GM21528 (cell line): ENCODE measurements around the gene ATAD5.
A peak's percentile ranks its signal among the peaks of the same experiment; 100 is the strongest.
"Not testable (repeated sequence)": the region's sequence is repeated elsewhere in the genome, so short reads cannot be mapped to it uniquely, and the experiment has no call there.

ENCODE experiments used
- ATAC-seq: cut with Tn5 transposase; IDR thresholded peaks from one replicate; pipeline ENCODE4 v1.9.1; 2021; ENCODE audit warnings: mild to moderate bottlenecking, moderate library complexity; ENCODE audit not compliant: unreplicated experiment, low FRiP score

The ATAD5 gene

DNA sequence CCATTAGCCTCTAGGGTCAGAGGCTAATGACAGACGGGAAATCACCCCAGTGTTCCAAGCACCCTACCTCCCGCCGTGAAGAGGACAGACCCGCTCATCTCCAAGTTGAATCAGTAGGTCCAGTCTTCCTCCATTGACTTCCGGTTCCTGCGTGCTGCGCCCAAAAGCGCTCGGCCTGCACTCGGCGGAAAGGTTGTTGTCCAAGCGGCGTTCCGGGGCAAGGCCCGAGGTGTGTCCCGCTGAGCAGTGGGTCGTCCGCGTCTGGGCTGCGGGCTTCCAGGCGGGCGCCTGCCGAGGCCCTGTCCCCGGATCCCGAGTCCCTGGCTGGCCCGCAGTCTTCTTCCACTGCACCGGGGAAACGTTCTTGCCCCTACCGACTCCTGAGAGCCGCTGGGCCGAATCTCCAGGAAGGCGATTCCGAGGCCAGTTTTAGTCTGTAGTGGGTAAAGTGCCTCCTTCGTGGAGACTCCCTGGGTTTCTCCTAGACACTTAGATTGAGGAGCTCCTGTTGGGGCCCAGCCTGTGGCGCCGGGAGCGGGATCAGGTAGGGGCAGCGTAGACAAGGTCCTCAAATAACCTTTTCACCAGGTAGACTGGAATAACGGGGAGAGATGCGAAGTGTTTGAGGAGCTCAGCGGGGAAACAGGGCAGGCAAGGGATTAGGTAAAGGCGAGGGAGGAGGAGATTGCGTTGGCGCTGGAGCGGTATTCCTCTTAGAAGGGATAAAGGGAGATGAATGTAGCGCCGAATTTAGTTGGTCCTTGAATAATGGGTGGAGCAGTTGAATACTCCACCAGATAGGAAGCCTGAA, 74.5 kb downstream of the ATAD5 start, which contains the start of gene TEFM:
TEFM (minus strand) TSS at position 138 of the 811 bp plus-strand sequence; CDS start at position 98, 40 bp downstream.
- ATAC-seq, result peak; percentile 79

GRCh38 chr17:30908717-30909420, 77.1 kb downstream of the ATAD5 start:
- no peak for ATAC-seq

- ATAC-seq, result not testable (repeated sequence)
Observed at GRCh38 chr17:30910151-30910550, 78.4 kb downstream of the ATAD5 start.

GRCh38 chr17:30913955-30914354, 82.2 kb downstream of the ATAD5 start:
- no peak for ATAC-seq

DNA sequence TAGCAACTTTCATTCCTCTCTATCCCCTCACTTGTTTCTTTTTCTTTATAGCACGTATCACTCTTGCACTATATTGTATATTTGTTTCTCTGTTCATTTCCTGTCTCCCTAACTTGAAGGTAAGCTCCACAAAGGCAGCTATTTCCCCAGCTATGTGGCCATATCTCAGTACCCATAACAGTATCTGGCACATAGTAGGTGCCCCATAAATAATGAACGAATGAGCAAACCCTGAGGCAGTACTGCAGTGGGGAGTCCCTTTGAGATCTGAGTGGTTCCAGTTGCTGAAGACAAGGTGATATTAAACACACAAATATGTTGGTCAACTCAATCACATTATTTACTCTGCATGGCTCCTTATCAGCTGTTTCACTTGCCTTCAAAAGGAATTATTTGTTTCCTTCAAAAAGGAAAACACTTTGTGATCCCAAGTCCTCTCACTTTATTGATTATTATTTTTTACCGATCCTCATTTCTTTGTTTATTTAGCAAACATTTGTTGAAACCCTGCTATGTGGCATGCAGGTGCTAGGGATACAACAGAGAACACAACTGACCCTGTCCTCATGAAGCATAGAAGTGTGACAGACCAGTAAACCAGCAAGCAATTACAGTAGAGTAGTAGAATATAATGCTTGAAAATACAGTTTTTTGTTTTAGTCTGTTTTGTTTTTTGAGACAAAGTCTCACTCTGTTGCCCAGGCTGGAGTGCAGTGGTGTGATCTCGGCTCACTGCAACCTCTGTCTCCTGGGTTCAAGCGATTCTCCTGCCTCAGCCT, 84.3 kb downstream of the ATAD5 start:
- ATAC-seq, result no peak

GRCh38 chr17:30917050-30917449, 85.3 kb downstream of the ATAD5 start:
- no peak for ATAC-seq

- no peak for ATAC-seq
Observed at GRCh38 chr17:30920282-30920681, 88.5 kb downstream of the ATAD5 start.

- ATAC-seq, result no peak
Observed at GRCh38 chr17:30920683-30921543, 89.1 kb downstream of the ATAD5 start.

DNA sequence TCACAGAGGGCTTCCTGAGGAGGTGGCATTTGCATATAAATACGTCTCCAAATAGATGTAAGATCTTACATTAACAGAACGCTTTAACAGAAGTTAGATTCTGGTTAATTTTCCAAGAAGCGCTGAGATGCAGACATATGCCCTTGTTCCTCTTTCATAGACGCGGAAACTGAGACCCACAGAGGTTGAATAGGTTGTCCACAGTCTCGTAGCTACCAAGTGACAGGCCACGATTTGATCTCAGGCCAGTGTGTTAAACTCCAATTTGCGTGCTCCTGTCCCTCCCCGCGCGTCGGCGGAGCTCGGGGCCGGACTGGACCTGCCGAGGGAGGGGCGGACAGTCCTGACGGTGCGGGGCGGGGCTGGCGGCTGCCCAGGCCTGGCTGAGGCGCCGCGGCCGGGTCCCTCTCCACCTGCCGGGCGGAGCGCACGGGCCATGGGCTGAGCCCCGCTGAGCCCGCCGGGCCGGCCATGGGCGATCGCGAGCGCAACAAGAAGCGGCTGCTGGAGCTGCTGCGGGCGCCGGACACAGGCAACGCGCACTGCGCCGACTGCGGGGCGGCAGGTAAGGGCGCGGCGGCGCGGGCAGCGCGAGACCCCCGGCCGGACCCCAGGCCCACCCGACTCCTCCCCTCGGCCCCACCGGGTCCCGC, 89.9 kb downstream of the ATAD5 start, which contains the start of gene ADAP2:
ADAP2 (plus strand) TSS at position 402 of the 653 bp plus-strand sequence; CDS start at position 472, 70 bp downstream.
- no peak for ATAC-seq

GRCh38 chr17:30922235-30923030, 90.7 kb downstream of the ATAD5 start:
- no peak for ATAC-seq

DNA sequence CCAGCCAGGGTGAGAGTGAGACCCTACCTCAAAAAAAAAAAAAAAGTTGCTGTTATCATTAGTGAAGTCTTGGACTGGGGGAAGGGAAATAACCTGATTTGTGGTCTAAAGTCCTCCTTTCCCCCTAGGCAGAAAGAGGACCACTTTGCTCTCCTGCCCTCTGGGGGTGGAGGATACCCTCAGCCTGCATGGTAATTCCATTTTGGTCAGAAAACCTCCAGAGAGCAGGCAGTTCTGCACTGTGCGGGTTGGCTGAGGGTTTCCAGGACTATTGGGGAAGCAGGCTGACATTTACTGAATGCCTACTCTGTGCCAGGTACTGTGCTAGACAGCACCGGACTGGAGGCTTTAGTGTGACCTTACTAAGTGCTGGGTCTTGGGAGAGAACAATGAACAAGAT, 92.6 kb downstream of the ATAD5 start:
- no peak for ATAC-seq

GRCh38 chr17:30926516-30926915, 94.8 kb downstream of the ATAD5 start:
- ATAC-seq, result no peak

DNA sequence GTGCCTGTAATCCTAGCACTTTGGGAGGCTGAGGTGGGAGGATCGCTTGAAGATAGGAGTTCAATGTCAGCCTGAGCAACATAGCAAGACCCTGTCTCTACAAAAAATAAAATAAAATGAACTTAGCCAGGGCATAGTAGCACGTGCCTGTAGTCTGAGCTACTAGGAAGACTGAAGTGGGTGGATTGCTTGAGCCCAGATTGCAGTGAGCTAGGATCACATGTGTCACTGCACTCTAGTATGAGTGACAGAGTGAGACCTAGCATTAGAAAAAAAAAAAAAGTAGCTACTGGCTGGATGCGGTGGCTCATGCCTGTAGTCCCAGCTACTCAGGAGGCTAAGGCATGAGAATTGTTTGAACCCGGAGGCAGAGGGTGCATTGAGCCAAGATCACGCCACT, 96.0 kb downstream of the ATAD5 start:
- no peak for ATAC-seq

- no peak for ATAC-seq
Observed at GRCh38 chr17:30928584-30928983, 96.8 kb downstream of the ATAD5 start.

DNA sequence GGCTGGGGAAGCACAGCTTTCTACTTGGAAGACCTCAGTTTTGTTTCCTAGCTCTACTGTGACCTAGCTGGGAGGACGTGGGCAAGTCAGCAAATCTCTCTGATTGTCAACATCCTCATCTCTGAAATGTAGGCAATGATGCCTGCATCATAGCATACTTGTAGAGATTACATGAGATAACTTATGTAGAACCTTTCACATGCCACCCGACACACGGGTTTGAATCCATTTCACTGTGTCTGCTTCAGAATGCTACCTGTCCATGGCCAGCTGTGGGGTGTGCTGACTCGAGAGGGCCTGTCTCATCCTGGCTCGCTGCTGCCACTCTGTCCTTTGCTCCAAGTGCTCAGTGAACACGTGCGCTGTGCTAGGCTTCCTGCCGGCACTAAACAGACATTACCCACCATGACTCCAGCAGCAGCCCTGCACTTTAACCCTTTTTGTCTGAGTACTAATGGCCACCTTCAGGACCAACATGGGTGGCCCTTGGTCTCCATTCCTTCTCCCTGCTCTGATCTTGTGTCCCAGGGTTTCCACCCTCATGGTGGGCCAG, 97.4 kb downstream of the ATAD5 start:
- no peak for ATAC-seq

DNA sequence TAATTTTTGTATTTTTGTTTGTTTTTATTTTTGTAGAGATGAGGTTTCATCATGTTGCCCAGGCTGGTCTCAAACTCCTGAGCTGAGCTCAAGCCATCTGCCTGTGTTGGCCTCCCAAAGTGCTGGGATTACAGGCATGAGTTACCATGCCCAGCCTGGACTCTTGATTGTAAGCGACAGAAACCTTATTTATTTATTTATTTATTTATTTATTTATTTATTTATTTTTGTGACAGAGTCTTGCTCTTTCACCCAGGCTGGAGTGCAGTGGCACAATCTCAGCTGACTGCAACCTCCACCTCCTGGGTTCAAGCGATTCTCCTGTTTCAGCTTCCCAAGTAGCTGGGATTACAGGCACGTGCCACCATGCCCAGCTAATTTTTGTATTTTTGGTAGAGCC, 98.1 kb downstream of the ATAD5 start:
- ATAC-seq, result not testable (repeated sequence)

GRCh38 chr17:30930495-30930894, 98.7 kb downstream of the ATAD5 start:
- no peak for ATAC-seq

- ATAC-seq, result not testable (repeated sequence)
Observed at GRCh38 chr17:30931582-30931981, 99.8 kb downstream of the ATAD5 start.
